HG03439 (cell line): ENCODE measurements around the gene MTX3.

ENCODE experiments used
- ATAC-seq: cut with Tn5 transposase; IDR thresholded peaks from one replicate; pipeline ENCODE4 v1.9.1; 2021; ENCODE audit warnings: mild to moderate bottlenecking, moderate library complexity; ENCODE audit not compliant: unreplicated experiment

The MTX3 gene

GRCh38 chr5:79984363-79984762 lies 6.7 kb downstream of the MTX3 start:
- ATAC-seq, result no peak

- ATAC-seq, result no peak
Observed at GRCh38 chr5:79983618-79984017, 7.4 kb downstream of the MTX3 start.

- ATAC-seq, result no peak
Observed at GRCh38 chr5:79982136-79982535, 8.9 kb downstream of the MTX3 start.

GRCh38 chr5:79976759-79977515 lies 14.1 kb downstream of the MTX3 start:
- ATAC-seq, result no peak

GRCh38 chr5:79975422-79975821 lies 15.6 kb downstream of the MTX3 start:
- no peak for ATAC-seq

GRCh38 chr5:79974886-79975285 lies 16.2 kb downstream of the MTX3 start:
- no peak for ATAC-seq

- ATAC-seq, result no peak
Observed at GRCh38 chr5:79973996-79974395, 17.1 kb downstream of the MTX3 start.

- no peak for ATAC-seq
Observed at GRCh38 chr5:79973511-79973910, 17.6 kb downstream of the MTX3 start.

- ATAC-seq, result no peak
Observed at GRCh38 chr5:79971156-79971555, 19.9 kb downstream of the MTX3 start.

- ATAC-seq, result no peak
Observed at GRCh38 chr5:79966448-79966847, 24.6 kb downstream of the MTX3 start.

- no peak for ATAC-seq
Observed at GRCh38 chr5:79964136-79964535, 26.9 kb downstream of the MTX3 start.

- no peak for ATAC-seq
Observed at GRCh38 chr5:79963261-79964061, 27.6 kb downstream of the MTX3 start.

GRCh38 chr5:79962575-79963222 lies 28.4 kb downstream of the MTX3 start:
- no peak for ATAC-seq

GRCh38 chr5:79961716-79962574 lies 29.1 kb downstream of the MTX3 start:
- ATAC-seq, result no peak

- ATAC-seq, result no peak
Observed at GRCh38 chr5:79959407-79959806, 31.7 kb downstream of the MTX3 start.

GRCh38 chr5:79955941-79956670 lies 35.0 kb downstream of the MTX3 start:
- ATAC-seq, result no peak

GRCh38 chr5:79955356-79955895 lies 35.6 kb downstream of the MTX3 start:
- no peak for ATAC-seq

- ATAC-seq, result no peak
Observed at GRCh38 chr5:79954620-79955019, 36.4 kb downstream of the MTX3 start.

- ATAC-seq, result no peak
Observed at GRCh38 chr5:79947567-79947966, 43.5 kb downstream of the MTX3 start.

- ATAC-seq, result no peak
Observed at GRCh38 chr5:79938468-79938867, 52.6 kb downstream of the MTX3 start.
